Activated CD4-positive, alpha-beta T cell treated with anti-CD3 and anti-CD28 coated beads for 1 hour (primary cell): Measurements from ENCODE around the gene DYNLRB2.

Experiments used
- DNase-seq: peaks from one replicate; pipeline ENCODE4 v3.0.0-alpha.2; 2020

DYNLRB2 gene

GRCh38 chr16:80554033-80554432 is 13.2 kb downstream of the DYNLRB2 start:
- no peak for DNase-seq

GRCh38 chr16:80556481-80556880 is 15.7 kb downstream of the DYNLRB2 start:
- DNase-seq = no peak

- DNase-seq = no peak
Observed at GRCh38 chr16:80557037-80557436, 16.2 kb downstream of the DYNLRB2 start.

GRCh38 chr16:80559369-80559768 is 18.6 kb downstream of the DYNLRB2 start:
- no peak for DNase-seq

GRCh38 chr16:80563066-80563465 is 22.3 kb downstream of the DYNLRB2 start:
- no peak for DNase-seq

- DNase-seq = no peak
Observed at GRCh38 chr16:80564394-80564793, 23.6 kb downstream of the DYNLRB2 start.

- DNase-seq = peak; percentile 29
Observed at GRCh38 chr16:80569440-80570105, 28.8 kb downstream of the DYNLRB2 start.

GRCh38 chr16:80570106-80570478 is 29.3 kb downstream of the DYNLRB2 start:
- DNase-seq = no peak

GRCh38 chr16:80573700-80574120 is 32.9 kb downstream of the DYNLRB2 start:
- DNase-seq = no peak

- DNase-seq = no peak
Observed at GRCh38 chr16:80576343-80576912, 35.6 kb downstream of the DYNLRB2 start.

GRCh38 chr16:80577485-80578280 is 36.9 kb downstream of the DYNLRB2 start:
- no peak for DNase-seq

- DNase-seq = peak; percentile 27
Observed at GRCh38 chr16:80580109-80580832, 39.5 kb downstream of the DYNLRB2 start.

GRCh38 chr16:80583466-80583865 is 42.7 kb downstream of the DYNLRB2 start:
- DNase-seq = no peak

GRCh38 chr16:80585764-80586163 is 45.0 kb downstream of the DYNLRB2 start:
- DNase-seq = no peak

GRCh38 chr16:80586476-80586875 is 45.7 kb downstream of the DYNLRB2 start:
- DNase-seq = no peak

GRCh38 chr16:80587071-80587470 is 46.3 kb downstream of the DYNLRB2 start:
- DNase-seq = no peak

GRCh38 chr16:80591071-80591915 is 50.5 kb downstream of the DYNLRB2 start:
- DNase-seq = no peak

GRCh38 chr16:80592273-80592672 is 51.5 kb downstream of the DYNLRB2 start:
- DNase-seq = no peak

- DNase-seq = no peak
Observed at GRCh38 chr16:80594756-80595155, 54.0 kb downstream of the DYNLRB2 start.

- DNase-seq = no peak
Observed at GRCh38 chr16:80596507-80597207, 55.9 kb downstream of the DYNLRB2 start.

- DNase-seq = no peak
Observed at GRCh38 chr16:80599466-80599865, 58.7 kb downstream of the DYNLRB2 start.
